HEK293T (cell line): ENCODE measurements around the gene MCRIP2.

ENCODE experiments used
- FOXM1 ChIP-seq: fragments of 450-650 bp; IDR thresholded peaks from 2 replicates; pipeline ENCODE4 v1.6.1; 2017; ENCODE audit warnings: mild to moderate bottlenecking, borderline replicate concordance
- NFRKB ChIP-seq: fragments of 450-650 bp; IDR thresholded peaks from 2 replicates; pipeline ENCODE4 v1.6.1; 2016; ENCODE audit warnings: mild to moderate bottlenecking, moderate library complexity
- SP1 ChIP-seq: fragments of 450-650 bp; IDR thresholded peaks from 2 replicates; pipeline ENCODE4 v1.6.1; 2017

GRCh38 chr16:671353-672131, 29.9 kb downstream of the MCRIP2 start:
- TF ChIP-seq NFRKB (no peak), SP1 (no peak), FOXM1 (no peak)
